GM19468 (cell line): ENCODE data around the gene POLL.
"Not testable (repeated sequence)": the region's sequence is repeated elsewhere in the genome, so short reads cannot be mapped to it uniquely, and the experiment has no call there.

Source experiments
- ATAC-seq: cut with Tn5 transposase; IDR thresholded peaks from one replicate; pipeline ENCODE4 v1.9.1; 2021; ENCODE audit warnings: mild to moderate bottlenecking, moderate library complexity, moderate number of reproducible peaks; ENCODE audit not compliant: unreplicated experiment; ENCODE audit errors: extremely low read depth

POLL gene

GRCh38 chr10:101612086-101612485 lies 24.0 kb upstream of the POLL start:
- no peak for ATAC-seq

GRCh38 chr10:101611096-101611905 lies 23.2 kb upstream of the POLL start:
- no peak for ATAC-seq

- no peak for ATAC-seq
Observed at GRCh38 chr10:101609481-101609880, 21.4 kb upstream of the POLL start.

GRCh38 chr10:101607124-101607523 lies 19.1 kb upstream of the POLL start:
- ATAC-seq, result no peak

GRCh38 chr10:101602761-101603398 lies 14.8 kb upstream of the POLL start:
- peak; percentile 23 for ATAC-seq

- no peak for ATAC-seq
Observed at GRCh38 chr10:101601541-101601940, 13.5 kb upstream of the POLL start.

- no peak for ATAC-seq
Observed at GRCh38 chr10:101597091-101597900, 9.2 kb upstream of the POLL start.

GRCh38 chr10:101595591-101596433 lies 7.8 kb upstream of the POLL start:
- ATAC-seq, result no peak

GRCh38 chr10:101593331-101593730 lies 5.3 kb upstream of the POLL start:
- ATAC-seq, result not testable (repeated sequence)

GRCh38 chr10:101588879-101589278 lies 822 bp upstream of the POLL start:
- no peak for ATAC-seq

- no peak for ATAC-seq
Observed at GRCh38 chr10:101585841-101586240, 2.2 kb downstream of the POLL start.

- ATAC-seq, result no peak
Observed at GRCh38 chr10:101580486-101581399, 7.3 kb downstream of the POLL start.

- ATAC-seq, result no peak
Observed at GRCh38 chr10:101579516-101579870, 8.6 kb downstream of the POLL start.

- no peak for ATAC-seq
Observed at GRCh38 chr10:101578803-101579515, 9.1 kb downstream of the POLL start.

GRCh38 chr10:101578192-101578591 lies 9.9 kb downstream of the POLL start:
- no peak for ATAC-seq

GRCh38 chr10:101577121-101577871 lies 10.8 kb downstream of the POLL start:
- no peak for ATAC-seq

GRCh38 chr10:101576211-101576863 lies 11.7 kb downstream of the POLL start:
- ATAC-seq, result no peak
